ENCODE data around the gene TTLL5.

TTLL5 gene

GRCh38 chr14:75724414-75725204 lies 63.6 kb downstream of the TTLL5 start:
- TF ChIP-seq, protein P1, sequence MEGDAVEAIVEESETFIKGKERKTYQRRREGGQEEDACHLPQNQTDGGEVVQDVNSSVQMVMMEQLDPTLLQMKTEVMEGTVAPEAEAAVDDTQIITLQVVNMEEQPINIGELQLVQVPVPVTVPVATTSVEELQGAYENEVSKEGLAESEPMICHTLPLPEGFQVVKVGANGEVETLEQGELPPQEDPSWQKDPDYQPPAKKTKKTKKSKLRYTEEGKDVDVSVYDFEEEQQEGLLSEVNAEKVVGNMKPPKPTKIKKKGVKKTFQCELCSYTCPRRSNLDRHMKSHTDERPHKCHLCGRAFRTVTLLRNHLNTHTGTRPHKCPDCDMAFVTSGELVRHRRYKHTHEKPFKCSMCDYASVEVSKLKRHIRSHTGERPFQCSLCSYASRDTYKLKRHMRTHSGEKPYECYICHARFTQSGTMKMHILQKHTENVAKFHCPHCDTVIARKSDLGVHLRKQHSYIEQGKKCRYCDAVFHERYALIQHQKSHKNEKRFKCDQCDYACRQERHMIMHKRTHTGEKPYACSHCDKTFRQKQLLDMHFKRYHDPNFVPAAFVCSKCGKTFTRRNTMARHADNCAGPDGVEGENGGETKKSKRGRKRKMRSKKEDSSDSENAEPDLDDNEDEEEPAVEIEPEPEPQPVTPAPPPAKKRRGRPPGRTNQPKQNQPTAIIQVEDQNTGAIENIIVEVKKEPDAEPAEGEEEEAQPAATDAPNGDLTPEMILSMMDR (conservative IDR thresholded peaks at IDR 0.05): no peak
- no peak overlapping the region for H3K27ac ChIP-seq

DNA sequence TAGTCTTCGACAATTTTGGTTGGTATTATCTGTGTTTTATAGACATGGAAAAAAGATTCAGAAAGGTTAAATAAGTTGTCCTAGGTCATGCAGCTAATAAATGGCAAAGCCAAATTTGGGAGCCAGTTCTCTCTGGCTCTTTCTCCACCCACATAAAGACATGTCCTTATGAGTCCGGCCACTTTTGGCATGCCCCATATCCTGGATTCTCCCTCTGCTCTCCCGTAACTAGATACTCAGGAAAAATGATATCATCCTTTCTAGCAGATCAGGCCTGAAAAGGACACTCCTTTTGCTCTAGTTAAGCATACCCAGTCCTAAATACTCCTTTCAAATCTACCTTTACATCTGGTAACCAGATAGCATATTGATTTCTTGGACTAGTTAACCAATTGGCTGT lies 64.4 kb downstream of the TTLL5 start:
- H3K27ac ChIP-seq: no peak overlapping the region
- TF ChIP-seq, protein P1 (conservative IDR thresholded peaks at IDR 0.05): no peak

DNA sequence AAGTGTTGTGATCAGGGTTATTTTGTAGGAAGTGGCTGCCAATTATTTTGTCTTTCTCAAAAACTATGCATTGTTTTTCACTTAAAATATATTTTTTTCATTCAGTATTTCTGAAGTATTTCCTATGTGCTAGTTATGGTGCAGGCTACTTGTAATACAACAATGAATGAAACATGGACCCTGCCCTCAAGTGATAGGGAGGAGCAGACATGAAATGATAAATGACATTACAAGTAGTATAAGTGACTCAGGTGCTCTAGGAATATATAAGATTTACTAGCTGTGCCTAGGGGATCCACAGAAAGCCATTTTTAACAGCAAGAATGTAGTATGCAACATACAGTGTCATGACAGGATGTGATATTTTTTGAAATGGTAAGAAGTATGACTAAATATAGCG lies 65.3 kb downstream of the TTLL5 start:
- TF ChIP-seq, protein P1 (conservative IDR thresholded peaks at IDR 0.05): no peak

GRCh38 chr14:75727124-75727523 lies 66.1 kb downstream of the TTLL5 start:
- no peak overlapping the region for H3K27ac ChIP-seq
- TF ChIP-seq, protein P1 (conservative IDR thresholded peaks at IDR 0.05): no peak

More for the DNA sequence above, 65.3 kb downstream of the TTLL5 start:
- H3K27ac ChIP-seq: no peak overlapping the region

DNA sequence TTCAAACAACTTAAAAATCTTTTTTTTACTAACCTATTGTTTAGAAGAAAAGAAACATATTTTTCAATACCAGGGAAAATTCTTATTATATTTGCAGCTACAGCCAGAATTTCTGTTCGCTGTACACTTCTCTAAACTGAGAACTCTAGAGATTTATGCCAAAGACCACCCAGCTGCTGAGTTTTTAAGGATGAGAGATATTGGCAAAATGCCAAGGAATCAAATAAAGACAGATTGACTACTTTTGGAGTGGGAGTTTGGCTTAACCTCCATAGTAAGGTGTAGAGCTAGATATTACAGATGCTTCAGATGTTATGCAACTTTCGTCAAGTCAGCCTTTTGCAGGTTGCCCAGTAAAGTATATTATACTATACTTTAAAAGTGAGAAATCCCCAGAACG lies 71.8 kb downstream of the TTLL5 start:
- no peak overlapping the region for H3K27ac ChIP-seq
- TF ChIP-seq, protein P1 (conservative IDR thresholded peaks at IDR 0.05): no peak

DNA sequence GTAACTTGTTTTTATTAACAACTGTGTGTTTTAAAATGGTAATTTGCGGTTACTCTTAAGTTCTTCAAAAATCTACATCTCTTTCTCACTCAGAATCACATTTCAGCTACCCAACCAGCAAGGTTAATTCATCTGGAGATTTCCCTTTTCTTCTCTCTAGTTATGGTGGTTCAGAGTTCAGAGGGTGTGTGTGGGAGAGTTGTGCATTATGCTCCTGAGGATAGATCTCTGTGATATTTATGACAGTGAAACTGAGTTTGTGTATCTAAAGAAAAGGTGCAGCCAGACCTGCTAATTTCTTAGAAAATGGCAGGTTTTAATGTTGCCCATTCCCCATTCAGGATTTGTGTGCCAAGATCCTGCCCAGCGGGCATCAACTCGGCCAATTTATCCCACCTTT lies 73.8 kb downstream of the TTLL5 start:
- no peak overlapping the region for H3K27ac ChIP-seq
- TF ChIP-seq, protein P1 (conservative IDR thresholded peaks at IDR 0.05): no peak

DNA sequence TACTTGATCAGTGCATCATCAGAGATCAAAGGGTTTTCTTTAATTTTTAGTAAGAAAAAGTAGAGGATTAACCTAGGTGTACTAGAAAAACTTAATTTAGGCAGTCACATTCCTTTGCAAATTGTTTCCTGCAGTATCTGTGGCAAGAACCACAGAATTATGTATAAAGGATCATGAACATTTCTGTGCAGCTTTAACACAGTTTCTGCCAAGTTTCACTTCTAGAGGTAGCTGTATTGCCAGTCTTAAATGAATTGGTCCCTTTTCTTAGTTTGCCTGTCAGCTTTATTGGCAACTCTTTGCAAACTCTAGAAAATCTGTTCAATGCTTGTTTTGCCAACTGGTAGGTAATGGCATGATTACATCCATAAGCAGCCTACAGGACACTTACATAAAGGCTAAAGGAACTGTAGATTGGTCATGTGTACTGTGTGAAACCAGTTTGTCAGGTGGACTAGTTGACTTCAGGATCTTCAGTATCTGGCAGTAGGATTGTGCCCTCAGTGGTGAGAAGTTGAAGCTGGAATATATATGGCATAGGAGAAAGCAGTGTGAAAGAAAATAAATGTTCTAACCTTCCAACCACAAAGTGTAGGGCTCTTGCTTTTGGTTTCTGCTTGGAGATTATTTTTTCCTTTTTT lies 75.9 kb downstream of the TTLL5 start:
- no peak overlapping the region; the same call in 1 of the 2 replicates for H3K27ac ChIP-seq
- TF ChIP-seq, protein P1 (conservative IDR thresholded peaks at IDR 0.05): no peak

Data from VCaP (cell line).